GM18526 (cell line): ENCODE measurements around the gene PTGFRN.

ENCODE experiments used
- POLR2A ChIP-seq: IDR thresholded peaks from 3 replicates; pipeline ENCODE4 v1.6.1; 2011; ENCODE audit not compliant: insufficient read length; ENCODE audit errors: extremely low read depth

Gene PTGFRN

GRCh38 chr1:116971965-116972673 lies 62.4 kb downstream of the PTGFRN start:
- no peak for TF ChIP-seq POLR2A

- no peak for TF ChIP-seq POLR2A
Measured at GRCh38 chr1:116972674-116973030, 62.9 kb downstream of the PTGFRN start.

- TF ChIP-seq POLR2A = no peak
Measured at GRCh38 chr1:116981521-116982037, 71.9 kb downstream of the PTGFRN start.

GRCh38 chr1:116982319-116983004 lies 72.7 kb downstream of the PTGFRN start:
- TF ChIP-seq POLR2A = no peak

GRCh38 chr1:116983112-116983511 lies 73.4 kb downstream of the PTGFRN start:
- no peak for TF ChIP-seq POLR2A

GRCh38 chr1:116983678-116984077 lies 74.0 kb downstream of the PTGFRN start:
- no peak for TF ChIP-seq POLR2A

GRCh38 chr1:116984406-116985160 lies 74.9 kb downstream of the PTGFRN start:
- TF ChIP-seq POLR2A = no peak

- TF ChIP-seq POLR2A = no peak
Measured at GRCh38 chr1:116986421-116987255, 76.9 kb downstream of the PTGFRN start.

- TF ChIP-seq POLR2A = no peak
Measured at GRCh38 chr1:116987256-116987555, 77.5 kb downstream of the PTGFRN start.

GRCh38 chr1:116988248-116988647 lies 78.5 kb downstream of the PTGFRN start:
- no peak for TF ChIP-seq POLR2A

GRCh38 chr1:116988908-116989307 lies 79.2 kb downstream of the PTGFRN start:
- no peak for TF ChIP-seq POLR2A

GRCh38 chr1:116989835-116990234 lies 80.1 kb downstream of the PTGFRN start:
- no peak for TF ChIP-seq POLR2A

- no peak for TF ChIP-seq POLR2A
Measured at GRCh38 chr1:116990612-116991151, 81.0 kb downstream of the PTGFRN start.

- TF ChIP-seq POLR2A = no peak
Measured at GRCh38 chr1:116991171-116991845, 81.6 kb downstream of the PTGFRN start.
